Stimulated activated CD8-positive, alpha-beta memory T cell treated with anti-CD3 and anti-CD28 coated beads, Interleukin-4, amount 100 ng/mL, for 24 hours (primary cell): ENCODE results near the gene USP51.
"Not testable (repeated sequence)": the region's sequence is repeated elsewhere in the genome, so short reads cannot be mapped to it uniquely, and the experiment has no call there.

Experiments
- DNase-seq: peaks from one replicate; pipeline ENCODE4 v3.0.0-alpha.2; 2020; ENCODE audit warnings: low read depth

Gene USP51

GRCh38 chrX:55465108-55465507 lies 24.5 kb downstream of the USP51 start:
- DNase-seq, result not testable (repeated sequence)

- not testable (repeated sequence) for DNase-seq
These were observed 25.6 kb downstream of the USP51 start for GRCh38 chrX:55464050-55464449.

GRCh38 chrX:55459926-55460325 lies 29.7 kb downstream of the USP51 start:
- not testable (repeated sequence) for DNase-seq

- not testable (repeated sequence) for DNase-seq
These were observed 30.2 kb downstream of the USP51 start for GRCh38 chrX:55459426-55459825.

- not testable (repeated sequence) for DNase-seq
These were observed 33.9 kb downstream of the USP51 start for GRCh38 chrX:55455708-55456107.

GRCh38 chrX:55452833-55453124 lies 36.9 kb downstream of the USP51 start:
- no peak for DNase-seq

GRCh38 chrX:55451990-55452832 lies 37.4 kb downstream of the USP51 start, which contains the start of gene MAGEH1:
Gene MAGEH1, plus strand, starts transcription at chrX:55452127. Its CDS starts 248 bp downstream, at chrX:55452375.
- DNase-seq, result peak; percentile 68

GRCh38 chrX:55451626-55451989 lies 38.0 kb downstream of the USP51 start:
- no peak for DNase-seq

GRCh38 chrX:55451141-55451540 lies 38.5 kb downstream of the USP51 start:
- no peak for DNase-seq

GRCh38 chrX:55450259-55450658 lies 39.4 kb downstream of the USP51 start:
- DNase-seq, result no peak

GRCh38 chrX:55443468-55443867 lies 46.2 kb downstream of the USP51 start:
- not testable (repeated sequence) for DNase-seq
